Measurements from ENCODE around the gene NEU3. TPM values are rescaled to one million over a fixed set of nuclear protein-coding genes. Genes with fewer than 3 reads are reported as not detected.

Gene NEU3
- polyA plus RNA-seq, 1 donor (not counting 4 experiments of a cell fraction or from before 2014, with no cell fraction given) = 8.2 TPM

DNA sequence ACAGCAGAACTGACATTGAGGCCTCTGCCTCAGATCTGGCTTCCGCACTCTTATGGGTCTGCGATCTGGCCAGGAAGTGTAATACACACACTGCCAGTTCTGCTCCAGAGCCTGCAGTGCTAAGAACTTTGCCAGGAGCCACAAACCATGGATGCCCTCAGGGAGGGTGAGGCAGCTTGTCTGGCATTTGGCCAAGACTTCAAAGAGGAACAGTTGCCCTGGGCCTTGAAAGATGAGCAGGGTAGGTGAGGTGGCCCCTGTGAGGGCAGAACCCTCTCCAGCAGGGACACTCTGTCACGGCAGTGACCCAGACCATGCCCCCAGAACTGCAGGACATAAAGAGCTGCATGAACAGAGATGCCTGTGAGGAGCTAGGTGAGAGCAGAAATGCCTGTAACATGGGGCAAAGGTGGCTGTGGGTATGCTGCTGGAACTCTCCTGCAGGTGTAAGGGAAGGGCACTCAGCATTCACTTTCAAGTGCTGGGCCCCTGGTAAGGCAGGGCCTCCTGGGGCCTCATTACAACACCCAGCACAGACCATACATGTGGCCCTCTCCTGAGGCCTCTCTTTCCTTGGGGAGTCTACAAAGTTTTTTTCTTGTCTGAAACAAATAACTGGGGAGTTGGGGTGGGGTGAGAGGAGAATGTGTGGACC, 47.3 kb downstream of the NEU3 start:
- H3K4me3 ChIP-seq (ENCODE audit: control insufficient read depth in 2 of 3, extremely low read depth in 1 of 3, insufficient read depth in 2 of 3, low read depth in 1 of 3, low read length in 3 of 3) = no peak overlapping the region
- DNase-seq (ENCODE audit: low read depth, low spot score) (no peak), FAIRE-seq (no peak)
- H3K27me3 ChIP-seq (ENCODE audit: control insufficient read depth, extremely low read depth, insufficient read depth, low read length) = no peaks in the 10 kb centered on the region
- H3K36me3 ChIP-seq (ENCODE audit: control insufficient read depth in 2 of 2, extremely low read depth in 1 of 2, insufficient read depth in 2 of 2, low read length in 2 of 2) = no peaks in the 10 kb centered on the region
- H3K4me2 ChIP-seq (ENCODE audit: control insufficient read depth, extremely low read depth, insufficient read depth, low read depth, low read length) = no peak overlapping the region
- H4K20me1 ChIP-seq (ENCODE audit: control insufficient read depth, extremely low read depth, insufficient read depth, low read length) = peaks cover 2% of the 10 kb centered on the region
- H3K9me1 ChIP-seq (ENCODE audit: control insufficient read depth, extremely low read depth, insufficient read depth, low read length) = no peaks in the 10 kb centered on the region
- dilution Hi-C loops (cut with MboI; ENCODE audit: extremely low pct_ligation_motif_present, low sequenced_read_pairs) = loop anchor here (25.0 kb wide), 1 partner anchor 176 kb away; no protein-coding TSS in a partner anchor
- H3K9me3 ChIP-seq (ENCODE audit: control insufficient read depth, low read depth, low read length) = no peaks in the 10 kb centered on the region
- no peak overlapping the region for H3K27ac ChIP-seq (ENCODE audit: control insufficient read depth, insufficient read depth, low read length)
- H3K4me1 ChIP-seq (ENCODE audit: control insufficient read depth, extremely low read depth, insufficient read depth, low read length) = peaks cover 4% of the 10 kb centered on the region
- TF ChIP-seq EZH2 (IDR thresholded peaks at IDR 0.05; ENCODE audit: low read length) = no peak
- TF ChIP-seq, protein P1, sequence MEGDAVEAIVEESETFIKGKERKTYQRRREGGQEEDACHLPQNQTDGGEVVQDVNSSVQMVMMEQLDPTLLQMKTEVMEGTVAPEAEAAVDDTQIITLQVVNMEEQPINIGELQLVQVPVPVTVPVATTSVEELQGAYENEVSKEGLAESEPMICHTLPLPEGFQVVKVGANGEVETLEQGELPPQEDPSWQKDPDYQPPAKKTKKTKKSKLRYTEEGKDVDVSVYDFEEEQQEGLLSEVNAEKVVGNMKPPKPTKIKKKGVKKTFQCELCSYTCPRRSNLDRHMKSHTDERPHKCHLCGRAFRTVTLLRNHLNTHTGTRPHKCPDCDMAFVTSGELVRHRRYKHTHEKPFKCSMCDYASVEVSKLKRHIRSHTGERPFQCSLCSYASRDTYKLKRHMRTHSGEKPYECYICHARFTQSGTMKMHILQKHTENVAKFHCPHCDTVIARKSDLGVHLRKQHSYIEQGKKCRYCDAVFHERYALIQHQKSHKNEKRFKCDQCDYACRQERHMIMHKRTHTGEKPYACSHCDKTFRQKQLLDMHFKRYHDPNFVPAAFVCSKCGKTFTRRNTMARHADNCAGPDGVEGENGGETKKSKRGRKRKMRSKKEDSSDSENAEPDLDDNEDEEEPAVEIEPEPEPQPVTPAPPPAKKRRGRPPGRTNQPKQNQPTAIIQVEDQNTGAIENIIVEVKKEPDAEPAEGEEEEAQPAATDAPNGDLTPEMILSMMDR (optimal IDR thresholded peaks at IDR 0.05 in 1 of 3, IDR thresholded peaks at IDR 0.05 in 1 of 3, conservative IDR thresholded peaks at IDR 0.05 in 1 of 3; ENCODE audit: extremely low read depth in 1 of 3, insufficient read depth in 2 of 3, low read length in 3 of 3) = no peak
- H3K9ac ChIP-seq (ENCODE audit: control insufficient read depth, extremely low read depth, insufficient read depth, low read length) = no peak overlapping the region
- no peaks in the 10 kb centered on the region for H3K79me2 ChIP-seq (ENCODE audit: control insufficient read depth, insufficient read depth, low read length)
- no peak overlapping the region for H2AFZ ChIP-seq (ENCODE audit: control insufficient read depth, low read length)

DNA sequence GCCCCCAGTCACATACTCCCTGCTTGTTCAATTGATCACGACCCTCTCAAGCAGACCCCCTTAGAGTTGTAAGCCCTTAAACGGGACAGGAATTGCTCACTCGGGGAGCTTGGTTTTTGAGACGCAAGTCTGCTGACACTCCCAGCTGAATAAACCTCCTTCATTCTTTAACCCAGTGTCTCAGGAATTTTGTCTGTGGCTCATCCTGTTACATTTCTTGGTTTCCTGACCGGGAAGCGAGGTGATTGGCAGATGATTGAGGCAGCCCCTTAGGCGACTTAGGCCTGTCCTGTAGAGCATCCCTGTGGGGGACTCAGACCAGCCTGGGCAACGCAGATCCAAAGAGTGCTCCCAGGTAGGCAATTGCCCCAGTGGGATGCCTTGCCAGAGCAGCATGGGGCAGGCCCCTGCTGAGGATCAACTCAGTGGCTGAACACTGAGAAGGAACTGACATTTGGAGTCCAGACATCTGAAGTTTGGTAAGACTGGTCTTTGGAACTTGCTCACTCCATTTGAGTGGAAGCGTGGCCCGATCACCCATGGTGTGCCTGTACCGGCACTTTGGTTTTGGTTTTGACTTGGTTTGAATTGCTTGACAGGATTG, 51.5 kb downstream of the NEU3 start:
- H3K27me3 ChIP-seq (ENCODE audit: control insufficient read depth, extremely low read depth, insufficient read depth, low read length) = no peaks in the 10 kb centered on the region
- no peak for DNase-seq (ENCODE audit: low read depth, low spot score)
- peaks cover 4% of the 10 kb centered on the region for H3K4me1 ChIP-seq (ENCODE audit: control insufficient read depth, extremely low read depth, insufficient read depth, low read length)
- H3K36me3 ChIP-seq (ENCODE audit: control insufficient read depth in 2 of 2, extremely low read depth in 1 of 2, insufficient read depth in 2 of 2, low read length in 2 of 2) = no peaks in the 10 kb centered on the region
- H4K20me1 ChIP-seq (ENCODE audit: control insufficient read depth, extremely low read depth, insufficient read depth, low read length) = no peaks in the 10 kb centered on the region
- TF ChIP-seq, protein P1 (optimal IDR thresholded peaks at IDR 0.05 in 1 of 3, IDR thresholded peaks at IDR 0.05 in 1 of 3, conservative IDR thresholded peaks at IDR 0.05 in 1 of 3; ENCODE audit: extremely low read depth in 1 of 3, insufficient read depth in 2 of 3, low read length in 3 of 3) = no peak
- TF ChIP-seq EZH2 (IDR thresholded peaks at IDR 0.05; ENCODE audit: low read length) = no peak
- H3K4me2 ChIP-seq (ENCODE audit: control insufficient read depth, extremely low read depth, insufficient read depth, low read depth, low read length) = no peak overlapping the region
- H3K79me2 ChIP-seq (ENCODE audit: control insufficient read depth, insufficient read depth, low read length) = no peaks in the 10 kb centered on the region
- H3K27ac ChIP-seq (ENCODE audit: control insufficient read depth, insufficient read depth, low read length) = no peak overlapping the region
- H3K9ac ChIP-seq (ENCODE audit: control insufficient read depth, extremely low read depth, insufficient read depth, low read length) = no peak overlapping the region
- no peak overlapping the region for H2AFZ ChIP-seq (ENCODE audit: control insufficient read depth, low read length)
- no peak overlapping the region for H3K4me3 ChIP-seq (ENCODE audit: control insufficient read depth in 2 of 3, extremely low read depth in 1 of 3, insufficient read depth in 2 of 3, low read depth in 1 of 3, low read length in 3 of 3)
- FAIRE-seq = no peak
- no peaks in the 10 kb centered on the region for H3K9me1 ChIP-seq (ENCODE audit: control insufficient read depth, extremely low read depth, insufficient read depth, low read length)
- dilution Hi-C loops (cut with MboI; ENCODE audit: extremely low pct_ligation_motif_present, low sequenced_read_pairs) = loop anchor here (25.0 kb wide), 1 partner anchor 172 kb away; no protein-coding TSS in a partner anchor
- H3K9me3 ChIP-seq (ENCODE audit: control insufficient read depth, low read depth, low read length) = no peaks in the 10 kb centered on the region
